Measurements from ENCODE around the gene OPTC. TPM values are rescaled to one million over a fixed set of nuclear protein-coding genes. Genes with fewer than 3 reads are reported as not detected.

The OPTC gene
- total and polyA plus RNA-seq, 2 of the 8 experiments (the other 6 are each of a cell fraction or from before 2014, with no cell fraction given) = 1.1 to 4.0 TPM

DNA sequence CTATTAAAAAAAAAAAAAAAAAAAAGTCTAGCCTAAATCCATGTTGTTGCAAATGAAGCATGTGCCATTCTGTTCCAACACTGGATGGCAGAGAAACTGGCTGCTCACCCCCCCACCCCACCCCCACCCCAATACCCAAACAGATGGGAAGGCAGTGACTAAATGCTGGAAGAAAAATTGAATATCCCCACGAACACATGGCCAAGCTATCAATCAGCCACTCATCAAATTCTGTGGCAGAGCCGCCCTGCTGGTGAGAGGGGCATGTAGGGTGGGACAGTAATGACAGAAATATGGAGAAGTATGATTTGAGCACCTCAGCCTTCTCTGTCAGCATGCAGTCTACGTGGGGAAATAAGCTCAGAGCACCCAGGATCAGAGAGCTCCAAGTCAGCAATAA lies 34.1 kb downstream of the OPTC start:
- H3K4me3 ChIP-seq (ENCODE audit: extremely low read depth in 1 of 4, insufficient read depth in 2 of 4, low read depth in 3 of 4, low read length in 4 of 4) = no peak overlapping the region
- H2BK120ac ChIP-seq (replicated peaks; ENCODE audit: low read depth, low read length) = no peak overlapping the region
- no peak overlapping the region for H3K4ac ChIP-seq (replicated peaks; ENCODE audit: insufficient read length, low read depth, low read length)
- H3K79me2 ChIP-seq (ENCODE audit: control insufficient read depth in 1 of 2, insufficient read depth in 2 of 2, low read length in 2 of 2) = no peaks in the 10 kb centered on the region
- FAIRE-seq = no peak
- H4K20me1 ChIP-seq (replicated peaks in 1 of 2; ENCODE audit: control insufficient read depth in 1 of 2, insufficient read depth in 2 of 2, low read length in 2 of 2) = peaks cover 0 to 2% of the 10 kb centered on the region in 2 experiments
- H3K9ac ChIP-seq (replicated peaks in 1 of 4; ENCODE audit: extremely low read depth in 1 of 4, low read depth in 3 of 4, low read length in 3 of 4) = no peak overlapping the region
- no peak overlapping the region for H3K4me2 ChIP-seq (ENCODE audit: insufficient read depth in 1 of 2, low read depth in 2 of 2, low read length in 2 of 2)
- H3K14ac ChIP-seq (ENCODE audit: insufficient read length) = no peak overlapping the region
- no peaks in the 10 kb centered on the region; a peak in 1 of 7 replicates for H3K27me3 ChIP-seq (replicated peaks in 1 of 4; ENCODE audit: control insufficient read depth in 3 of 4, extremely low read depth in 1 of 4, insufficient read depth in 3 of 4, low read length in 3 of 4)
- no peak overlapping the region for H3K56ac ChIP-seq (replicated peaks; ENCODE audit: insufficient read length, low read depth, low read length)
- H3K23ac ChIP-seq (ENCODE audit: insufficient read length) = no peak overlapping the region
- no peak overlapping the region for H2AFZ ChIP-seq (ENCODE audit: low read length)
- ChIA-PET POLR2A (ENCODE audit: partially characterized antibody) (interaction anchor here (1.3 to 1.7 kb wide), 2 partner anchors 9 kb away, joined by 4 to 7 read pairs; no protein-coding TSS in a partner anchor), CTCF (ENCODE audit: partially characterized antibody) (interaction anchor here (0.7 to 3.7 kb wide), 15 partner anchors 11 to 355 kb away, joined by 3 to 22 read pairs (median 5); no protein-coding TSS in a partner anchor)
- H3K79me1 ChIP-seq (ENCODE audit: low read depth, low read length) = peaks cover 4% of the 10 kb centered on the region; the same call in 1 of the 2 replicates
- H2BK20ac ChIP-seq (ENCODE audit: low read length) = no peak overlapping the region
- H4K5ac ChIP-seq (ENCODE audit: insufficient read length, low read depth, low read length) = no peak overlapping the region
- H3K27ac ChIP-seq (ENCODE audit: low read depth, low read length) = no peak overlapping the region
- no peak overlapping the region for H2BK5ac ChIP-seq (ENCODE audit: low read depth, low read length)
- H2BK12ac ChIP-seq (ENCODE audit: low read depth, low read length) = no peak overlapping the region
- H3K23me2 ChIP-seq (ENCODE audit: low read depth, low read length) = peaks cover 9% of the 10 kb centered on the region; the same call in 1 of the 2 replicates
- no peak overlapping the region for H4K91ac ChIP-seq (replicated peaks; ENCODE audit: insufficient read length, low read length)
- H2BK15ac ChIP-seq (ENCODE audit: low read length) = no peak overlapping the region
- 67% methylated on average over 3 of the region's 3 CpGs; no CpG with 5 or more reads in 1 of the 2 experiments for WGBS, 2 experiments (ENCODE audit: extremely low coverage in 1 of 2, insufficient coverage in 1 of 2, insufficient read length in 1 of 2, insufficient replicate concordance in 2 of 2, low coverage in 1 of 2, low lambda C conversion rate in 2 of 2, missing lambda C conversion rate in 1 of 2)
- no peak overlapping the region for H2AK5ac ChIP-seq (ENCODE audit: low read depth, low read length)
- no peak overlapping the region for H3K18ac ChIP-seq (ENCODE audit: extremely low read depth, low read length)
- DNase-seq (ENCODE audit: low read depth in 1 of 2, low spot score in 2 of 2) = no peak
- H3K9me3 ChIP-seq (ENCODE audit: insufficient read depth in 2 of 2, low read depth in 1 of 2, low read length in 1 of 2) = no peaks in the 10 kb centered on the region
- no peak overlapping the region for H4K8ac ChIP-seq (ENCODE audit: extremely low read depth, insufficient read depth, low read length)
- no peaks in the 10 kb centered on the region for H3K36me3 ChIP-seq (ENCODE audit: control insufficient read depth in 2 of 4, insufficient read depth in 4 of 4, low read length in 3 of 4)
- H3K4me1 ChIP-seq (replicated peaks in 1 of 4; ENCODE audit: control insufficient read depth in 3 of 4, insufficient read depth in 4 of 4, low read length in 3 of 4) = peaks cover 0 to 10% (median 7%) of the 10 kb centered on the region in 4 experiments; a peak in 4 of 7 replicates
- no peak for TF ChIP-seq HDAC6 (IDR thresholded peaks at IDR 0.05; ENCODE audit: low read depth, low read length)
- no peak for TF ChIP-seq TEAD4 (IDR thresholded peaks at IDR 0.05; ENCODE audit: low read depth, low read length)
- no peak for TF ChIP-seq TCF12 (IDR thresholded peaks at IDR 0.05; ENCODE audit: low read depth, low read length)
- TF ChIP-seq E2F6 (IDR thresholded peaks at IDR 0.05) = no peak
